C4-2B (cell line): ENCODE results near the gene VGLL4.

Experiments
- CTCF ChIP-seq: fragments of 450-650 bp; conservative IDR thresholded peaks from 2 replicates; pipeline ENCODE4 v1.5.1; 2017; ENCODE audit warnings: mild to moderate bottlenecking
- ZFX ChIP-seq: fragments of 450-650 bp; IDR thresholded peaks from 2 replicates; pipeline ENCODE4 v1.6.1; 2017

- TF ChIP-seq CTCF (no peak), ZFX (no peak)
Measured at GRCh38 chr3:11534793-11535101, 109.0 kb downstream of the VGLL4 start.
